ENCODE data around the gene KRT72.

- no peak for TF ChIP-seq CTCF (conservative IDR thresholded peaks at IDR 0.05)
- no peak for TF ChIP-seq EZH2 (IDR thresholded peaks at IDR 0.05; ENCODE audit: low read depth)
These were observed 26.0 kb downstream of the KRT72 start for GRCh38 chr12:52575256-52575655.

All from PC-9 (cell line).